HG03520 (cell line): ENCODE data around the gene ATG101.

Experiments
- ATAC-seq: cut with Tn5 transposase; IDR thresholded peaks from one replicate; pipeline ENCODE4 v1.9.1; 2021; ENCODE audit warnings: mild to moderate bottlenecking, moderate library complexity; ENCODE audit not compliant: unreplicated experiment

The ATG101 gene

GRCh38 chr12:52069327-52070184 lies at the start of gene ATG101:
ATG101 (plus strand) TSS chr12:52069978; CDS start chr12:52073651, 3,673 bp downstream.
- peak; percentile 93 for ATAC-seq

- ATAC-seq: no peak
Measured at GRCh38 chr12:52020539-52021336, 49.0 kb upstream of the ATG101 start.

- no peak for ATAC-seq
Measured at GRCh38 chr12:52022841-52023181, 47.0 kb upstream of the ATG101 start.

- no peak for ATAC-seq
Measured at GRCh38 chr12:52023182-52023975, 46.4 kb upstream of the ATG101 start.

GRCh38 chr12:52023976-52024688 lies 45.6 kb upstream of the ATG101 start:
- no peak for ATAC-seq

- ATAC-seq: no peak
Measured at GRCh38 chr12:52024845-52025230, 44.9 kb upstream of the ATG101 start.

- no peak for ATAC-seq
Measured at GRCh38 chr12:52026263-52026662, 43.5 kb upstream of the ATG101 start.

- ATAC-seq: no peak
Measured at GRCh38 chr12:52027085-52027843, 42.5 kb upstream of the ATG101 start.

- ATAC-seq: no peak
Measured at GRCh38 chr12:52029685-52030084, 40.1 kb upstream of the ATG101 start.

- no peak for ATAC-seq
Measured at GRCh38 chr12:52032446-52032803, 37.4 kb upstream of the ATG101 start.

GRCh38 chr12:52032804-52033445 lies 36.9 kb upstream of the ATG101 start:
- ATAC-seq: peak; percentile 83

GRCh38 chr12:52033446-52034140 lies 36.2 kb upstream of the ATG101 start:
- no peak for ATAC-seq

GRCh38 chr12:52035190-52035589 lies 34.6 kb upstream of the ATG101 start:
- no peak for ATAC-seq

GRCh38 chr12:52035926-52036325 lies 33.9 kb upstream of the ATG101 start:
- no peak for ATAC-seq

- ATAC-seq: peak; percentile 34
Measured at GRCh38 chr12:52036587-52037171, 33.1 kb upstream of the ATG101 start.

GRCh38 chr12:52037248-52037861 lies 32.4 kb upstream of the ATG101 start:
- no peak for ATAC-seq

GRCh38 chr12:52038447-52038846 lies 31.3 kb upstream of the ATG101 start:
- ATAC-seq: no peak

- ATAC-seq: no peak
Measured at GRCh38 chr12:52041035-52041434, 28.7 kb upstream of the ATG101 start.
